AG04450 (cell line): ENCODE measurements around the gene CAPN9. TPM values are rescaled to one million over a fixed set of nuclear protein-coding genes. Genes with fewer than 3 reads are reported as not detected.

Source experiments
- CTCF ChIA-PET: fragments of 300-600, 350-600 bp; formaldehyde crosslinking; extraction: SDS; loops from one replicate; lab custom pipeline; 2022; ENCODE audit warnings: antibody characterized with exemption, inconsistent platforms; lab: Charles Lee
- POLR2A ChIA-PET: fragments of 350-600 bp; formaldehyde crosslinking; extraction: SDS; loops from one replicate; lab custom pipeline; 2021; ENCODE audit warnings: antibody characterized with exemption, inconsistent platforms; lab: Yijun Ruan, JAX
- DNase-seq: peaks from one replicate; pipeline ENCODE4 v3.0.0-alpha.2; 2011; ENCODE audit warnings: low read depth, low spot score
- H3K27ac ChIP-seq: one replicate; pipeline ENCODE4 v1.5.1; 2012; ENCODE audit warnings: low read depth, low read length, control low read depth
- H3K27me3 ChIP-seq: one replicate; pipeline ENCODE4 v1.6.0; 2012; ENCODE audit warnings: low read length; ENCODE audit not compliant: control insufficient read depth, insufficient read depth
- H3K4me3 ChIP-seq: 2 replicates; pipeline ENCODE4 v1.5.1; 2011; ENCODE audit warnings: mild to moderate bottlenecking, low read depth, low read length, control low read depth
- H3K9me3 ChIP-seq: 2 replicates; pipeline ENCODE4 v1.5.1; 2012; ENCODE audit warnings: low read length; ENCODE audit not compliant: control insufficient read depth, insufficient read depth
- CTCF ChIP-seq: IDR thresholded peaks from 2 replicates; pipeline ENCODE4 v1.5.1; 2011; ENCODE audit warnings: low read depth, low read length, control low read depth, inconsistent platforms
- polyA plus RNA-seq: library from polyadenylated mRNA; depleted of rRNA; stranded (reverse); fragments of >200 nt; gene quantifications from 2 replicates; pipeline ENCODE4 v1.2.3, GENCODE V29; 2011

The CAPN9 gene
- polyA plus RNA-seq, 1 experiment, result 0.24 TPM

- ChIA-PET CTCF (no interaction called here), POLR2A (no interaction called here)
- Histone ChIP-seq H3K9me3 (no peaks in the 10 kb centered on the region), H3K27ac (peak overlapping the region; percentile 73), H3K27me3 (peaks cover 7% of the 10 kb centered on the region), H3K4me3 (no peak overlapping the region)
- DNase-seq, result no peak
- TF ChIP-seq CTCF, result no peak
Measured at GRCh38 chr1:230824551-230824918, 77.3 kb downstream of the CAPN9 start.

- Histone ChIP-seq H3K27ac (peak overlapping the region; percentile 74), H3K4me3 (no peak overlapping the region), H3K9me3 (no peaks in the 10 kb centered on the region), H3K27me3 (peaks cover 3% of the 10 kb centered on the region)
- POLR2A ChIA-PET, result no interaction called here
- TF ChIP-seq CTCF, result no peak
- peak; percentile 46 for DNase-seq
- CTCF ChIA-PET, result no interaction called here
Measured at GRCh38 chr1:230824919-230825721, 77.9 kb downstream of the CAPN9 start.

- ChIA-PET CTCF (no interaction called here), POLR2A (no interaction called here)
- Histone ChIP-seq H3K27me3 (no peaks in the 10 kb centered on the region), H3K27ac (no peak overlapping the region), H3K4me3 (no peak overlapping the region), H3K9me3 (no peaks in the 10 kb centered on the region)
- no peak for TF ChIP-seq CTCF
- no peak for DNase-seq
Measured at GRCh38 chr1:230825761-230826160, 78.6 kb downstream of the CAPN9 start.

GRCh38 chr1:230826166-230826875, 79.1 kb downstream of the CAPN9 start:
- no peak for TF ChIP-seq CTCF
- H3K27me3 ChIP-seq, result no peaks in the 10 kb centered on the region
- H3K27ac ChIP-seq, result no peak overlapping the region
- no peaks in the 10 kb centered on the region for H3K9me3 ChIP-seq
- ChIA-PET POLR2A (no interaction called here), CTCF (interaction anchor here (0.6 to 1.0 kb wide), 2 partner anchors 92 to 145 kb away, joined by 3 to 4 read pairs; no protein-coding TSS in a partner anchor)
- DNase-seq, result no peak
- H3K4me3 ChIP-seq, result no peak overlapping the region
